K562 (cell line): ENCODE data around the gene NAT8L. TPM values are rescaled to one million over a fixed set of nuclear protein-coding genes. Genes with fewer than 3 reads are reported as not detected.

ENCODE experiments used
- ATAC-seq: fragments of 200-7000 bp; cut with Tn5 transposase; 3 replicates; pipeline ENCODE4 v1.9.1; 2020; ENCODE audit warnings: moderate library complexity
- BruUV-seq: library from RNA; stranded (reverse); fragments of 400-500 nt; replicated peaks from 2 replicates; lab custom pipeline; 2021; lab: Mats Ljungman, UMichigan
- CTCF ChIA-PET: fragments of 300-600 bp; formaldehyde crosslinking; extraction: SDS; loops from one replicate; lab custom pipeline; 2021; ENCODE audit warnings: low intra/inter-chr PET ratio; lab: Yijun Ruan, JAX
- POLR2A ChIA-PET: fragments of 300-600, 350-650 bp; sonication (Branson Sonifier 250); formaldehyde crosslinking; extraction: SDS; loops from one replicate; lab custom pipeline; 2021; ENCODE audit warnings: antibody characterized with exemption, inconsistent platforms; lab: Yijun Ruan, JAX
- DNase-seq, 4 experiments: peaks; one replicate each; pipeline versions ENCODE4 v3.0.0 to v3.0.0-alpha.2; 2011 to 2018; ENCODE audit warnings: low spot score in 3 of 4, mixed read lengths in 3 of 4; ENCODE audit errors: extremely low read depth in 1 of 4
- FAIRE-seq: peaks from 2 replicates; lab custom pipeline; 2011; peaks lifted over from hg19 to GRCh38; lab: Jason Lieb, UNC
- H2AFZ ChIP-seq: 2 replicates; pipeline ENCODE4 v1.6.0; 2011; ENCODE audit warnings: low read depth, low read length, control low read depth, inconsistent platforms
- H3K27ac ChIP-seq: fragments of 200-600 bp; 3 replicates; pipeline ENCODE4 v1.8.0; 2011; ENCODE audit warnings: low read depth, mild to moderate bottlenecking, control low read depth, inconsistent platforms, low read length, moderate library complexity, mixed read lengths; ENCODE audit errors: extremely low read depth
- H3K27me3 ChIP-seq, 2 experiments: fragments of 300-600 bp in 1 of 2; 2 replicates in 1 of 2; 3 replicates in 1 of 2; pipeline versions ENCODE4 v1.6.0 to v1.8.0; 2011; ENCODE audit warnings: inconsistent platforms in 2 of 2, low read length in 2 of 2, mild to moderate bottlenecking in 1 of 2, mixed read lengths in 1 of 2, moderate library complexity in 1 of 2; ENCODE audit not compliant: control insufficient read depth in 2 of 2, insufficient read depth in 2 of 2
- H3K36me3 ChIP-seq: fragments of 300-600 bp; 3 replicates; pipeline ENCODE4 v1.8.0; 2011; ENCODE audit warnings: mild to moderate bottlenecking, low read length, inconsistent platforms; ENCODE audit not compliant: control insufficient read depth, insufficient read depth
- H3K4me1 ChIP-seq, 2 experiments: fragments of 200-600 bp in 1 of 2; replicated peaks in 1 of 2; 2 replicates in 1 of 2; 3 replicates in 1 of 2; pipeline versions ENCODE4 v1.5.1 to v1.8.0; 2011; ENCODE audit warnings: inconsistent platforms in 2 of 2, low read length in 2 of 2, mild to moderate bottlenecking in 1 of 2, mixed read lengths in 1 of 2, moderate library complexity in 1 of 2; ENCODE audit not compliant: control insufficient read depth in 2 of 2, insufficient read depth in 2 of 2
- H3K4me2 ChIP-seq: 2 replicates; pipeline ENCODE4 v1.6.1; 2011; ENCODE audit warnings: low read length, control low read depth, inconsistent platforms, mixed read lengths; ENCODE audit not compliant: insufficient read depth
- H3K4me3 ChIP-seq: fragments of 200-600 bp; sonication (generic), shearing (Covaris generic); 2 replicates; pipeline ENCODE4 v1.5.1; 2016; ENCODE audit warnings: control low read depth, inconsistent platforms
- H3K79me2 ChIP-seq: fragments of 200-600 bp; 3 replicates; pipeline ENCODE4 v1.8.0; 2011; ENCODE audit warnings: low read length, inconsistent platforms; ENCODE audit not compliant: control insufficient read depth, insufficient read depth
- H3K9ac ChIP-seq, 2 experiments: 2 replicates each; pipeline versions ENCODE4 v1.6.0 to v1.6.1; 2011; ENCODE audit warnings: low read depth in 2 of 2, low read length in 2 of 2, control low read depth in 1 of 2, inconsistent platforms in 1 of 2, mild to moderate bottlenecking in 1 of 2, mixed read lengths in 1 of 2; ENCODE audit not compliant: insufficient read depth in 1 of 2
- H3K9me1 ChIP-seq: one replicate; pipeline ENCODE4 v1.6.0; 2011; ENCODE audit warnings: inconsistent platforms, mild to moderate bottlenecking, low read length, moderate library complexity; ENCODE audit not compliant: control insufficient read depth, insufficient read depth
- H3K9me3 ChIP-seq: replicated peaks from 2 replicates; pipeline ENCODE4 v1.5.1; 2011; ENCODE audit warnings: low read depth, low read length, inconsistent platforms; ENCODE audit not compliant: control insufficient read depth, insufficient read depth
- H4K20me1 ChIP-seq: replicated peaks from 2 replicates; pipeline ENCODE4 v1.6.1; 2011; ENCODE audit warnings: low read length, inconsistent platforms, mixed read lengths; ENCODE audit not compliant: control insufficient read depth, insufficient read depth
- FIP1L1 ChIP-seq: fragments of 200-400 bp; formaldehyde crosslinking; IDR thresholded peaks from 2 replicates; pipeline ENCODE4 v1.6.1; 2018; ENCODE audit warnings: mild to moderate bottlenecking, low read depth, low read length; ENCODE audit not compliant: poor library complexity, severe bottlenecking
- MLX ChIP-seq, 2 experiments: fragments of 450-650 bp in 1 of 2; sonication (generic) in 1 of 2; formaldehyde crosslinking; conservative IDR thresholded peaks; 2 replicates each; pipeline versions ENCODE4 v1.4.0 to v1.8.1; 2020 to 2022; ENCODE audit warnings: mild to moderate bottlenecking in 1 of 2, missing genetic modification reagents in 1 of 2
- ZBTB33 ChIP-seq: sonication (generic); formaldehyde crosslinking; IDR thresholded peaks from 2 replicates; pipeline ENCODE4 v1.8.1; 2023; ENCODE audit warnings: mild to moderate bottlenecking, missing genetic modification reagents
- WGBS: fragments of 100-300 bp; shearing (Covaris generic); methylation state at CpG from one replicate; pipeline ENCODE4 v1.1.6; 2016; ENCODE audit warnings: low coverage, mixed read lengths; ENCODE audit not compliant: insufficient coverage; ENCODE audit errors: missing lambda C conversion rate; 5-methylcytosine and 5-hydroxymethylcytosine counted together
- in situ Hi-C: fragments of 300-500 bp; cut with MboI; formaldehyde crosslinking; loops from 4 replicates; pipeline ENCODE4 v1.15.0; 2018; ENCODE audit warnings: inconsistent platforms, mixed read lengths
- intact Hi-C: fragments of 100-400 bp; cut with micrococcal nuclease; formaldehyde crosslinking; loops from 2 replicates; pipeline ENCODE4 v1.14.2; 2022
- polyA plus RNA-seq, 8 experiments: library from polyadenylated mRNA; depleted of rRNA in 4 of 8; stranded (reverse) in 5 of 8; unstranded in 3 of 8; fragments of >200 nt; fragmentation: Nextera tagmentation in 2 of 8; fragmentation: Illumina TruSeq in 1 of 8; extraction: Ambion mirVana in 2 of 8; extraction: Trizol in 1 of 8; gene quantifications; 2 replicates each; pipeline versions ENCODE4 v1.2.1 to v1.2.3, GENCODE V29; 2011 to 2014; ENCODE audit warnings: inconsistent platforms in 1 of 8, missing spikeins in 1 of 8
- total RNA-seq, 7 experiments: library from RNA; depleted of rRNA in 6 of 7; stranded (reverse); fragments of >200 nt in 6 of 7; fragmentation: Illumina TruSeq in 2 of 7; extraction: Trizol in 2 of 7; gene quantifications; 2 replicates each; pipeline versions ENCODE4 v1.2.1 to v1.2.3, GENCODE V29; 2011 to 2021; ENCODE audit warnings: low replicate concordance in 1 of 7
- TF ChIP-seq, protein P1 (sequence below): fragments of 450-650 bp; formaldehyde crosslinking; IDR thresholded peaks from 2 replicates; pipeline ENCODE4 v1.4.0; 2022; ENCODE audit warnings: mild to moderate bottlenecking, moderate library complexity

NAT8L gene
- total and polyA plus RNA-seq, 9 of the 15 experiments (the other 6 are each of a cell fraction or from before 2014, with no cell fraction given): 0.06 to 11.0 (median 1.5) TPM

- Histone ChIP-seq H3K9me3 (no peaks in the 10 kb centered on the region), H3K9ac (no peak overlapping the region), H3K36me3 (peaks cover 3% of the 10 kb centered on the region; the same call in 1 of the 3 replicates), H2AFZ (no peak overlapping the region), H3K27ac (no peak overlapping the region), H3K4me1 (peaks cover 2 to 63% of the 10 kb centered on the region in 2 experiments; a peak in 3 of 5 replicates), H3K4me2 (no peak overlapping the region), H3K79me2 (no peaks in the 10 kb centered on the region), H4K20me1 (no peaks in the 10 kb centered on the region), H3K27me3 (no peaks in the 10 kb centered on the region), H3K9me1 (no peaks in the 10 kb centered on the region), H3K4me3 (no peak overlapping the region)
- POLR2A ChIA-PET: interaction anchor here (0.6 to 0.9 kb wide), 3 partner anchors 12 to 26 kb away, joined by 3 read pairs; no protein-coding TSS in a partner anchor
- ATAC-seq: no peak
- no peak for FAIRE-seq
- no TSS peak for BruUV-seq
- TF ChIP-seq, protein P1, sequence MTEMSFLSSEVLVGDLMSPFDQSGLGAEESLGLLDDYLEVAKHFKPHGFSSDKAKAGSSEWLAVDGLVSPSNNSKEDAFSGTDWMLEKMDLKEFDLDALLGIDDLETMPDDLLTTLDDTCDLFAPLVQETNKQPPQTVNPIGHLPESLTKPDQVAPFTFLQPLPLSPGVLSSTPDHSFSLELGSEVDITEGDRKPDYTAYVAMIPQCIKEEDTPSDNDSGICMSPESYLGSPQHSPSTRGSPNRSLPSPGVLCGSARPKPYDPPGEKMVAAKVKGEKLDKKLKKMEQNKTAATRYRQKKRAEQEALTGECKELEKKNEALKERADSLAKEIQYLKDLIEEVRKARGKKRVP (CRISPR knock-in tag): no peak
- peak; percentile 27 for TF ChIP-seq FIP1L1
- TF ChIP-seq ZBTB33: peak; percentile 98
- no peak for TF ChIP-seq MLX (CRISPR knock-in tag; conservative IDR thresholded peaks at IDR 0.05)
- DNase-seq: no peak
- CTCF ChIA-PET: no interaction called here
- intact Hi-C loops: no loop called here
- WGBS: 75% methylated on average over 10 of the region's 54 CpGs
- in situ Hi-C loops: no loop called here
These were observed 1.6 kb downstream of the NAT8L start for GRCh38 chr4:2060611-2061185.
